GM15510 (cell line): Measurements from ENCODE around the gene RAB40B.

Experiments used
- POLR2A ChIP-seq: IDR thresholded peaks from 3 replicates; pipeline ENCODE4 v1.6.1; 2011; ENCODE audit warnings: borderline replicate concordance; ENCODE audit not compliant: insufficient read length; ENCODE audit errors: extremely low read depth

RAB40B gene

GRCh38 chr17:82613283-82614094 lies 85.0 kb downstream of the RAB40B start:
- TF ChIP-seq POLR2A: no peak

GRCh38 chr17:82611140-82612058 lies 87.1 kb downstream of the RAB40B start:
- TF ChIP-seq POLR2A: no peak

GRCh38 chr17:82609655-82610054 lies 88.8 kb downstream of the RAB40B start:
- no peak for TF ChIP-seq POLR2A

- TF ChIP-seq POLR2A: no peak
Observed at GRCh38 chr17:82608816-82609215, 89.7 kb downstream of the RAB40B start.

GRCh38 chr17:82605939-82606600 lies 92.4 kb downstream of the RAB40B start:
- TF ChIP-seq POLR2A: no peak
